Measurements from ENCODE around the gene CPE.

GRCh38 chr4:165347647-165348569 is 30.9 kb upstream of the CPE start:
- no peak for TF ChIP-seq NR2F1 (conservative IDR thresholded peaks at IDR 0.05)
- no peak for TF ChIP-seq MYC (IDR thresholded peaks at IDR 0.05; ENCODE audit: insufficient read depth, insufficient read length, insufficient replicate concordance, low read length, severe bottlenecking)
- no peak for TF ChIP-seq EZH2 (IDR thresholded peaks at IDR 0.05; ENCODE audit: borderline replicate concordance, control insufficient read depth, low read depth, low read length)
- no peak for TF ChIP-seq ATF3 (IDR thresholded peaks at IDR 0.05; ENCODE audit: borderline replicate concordance, extremely low read depth, low read depth, low read length)
- TF ChIP-seq RFX5 (IDR thresholded peaks at IDR 0.05; ENCODE audit: low read depth, low read length): no peak
- TF ChIP-seq E2F8 (IDR thresholded peaks at IDR 0.05; ENCODE audit: low read depth, partially characterized antibody): no peak
- TF ChIP-seq POLR2A (IDR thresholded peaks at IDR 0.05; ENCODE audit: low read depth, low read length): no peak
- no peak for TF ChIP-seq TAF1 (IDR thresholded peaks at IDR 0.05; ENCODE audit: borderline replicate concordance, low read depth, low read length)
- TF ChIP-seq CHD1 (IDR thresholded peaks at IDR 0.05; ENCODE audit: low read depth, low read length): no peak
- no peak for TF ChIP-seq ESRRA (IDR thresholded peaks at IDR 0.05; ENCODE audit: low read length)
- no peak for TF ChIP-seq CTCF (IDR thresholded peaks at IDR 0.05 in 2 of 3, conservative IDR thresholded peaks at IDR 0.05 in 1 of 3; ENCODE audit: control insufficient read depth in 2 of 3, extremely low read depth in 1 of 3, insufficient read depth in 1 of 3, low read depth in 3 of 3, low read length in 3 of 3)
- no peak for TF ChIP-seq TARDBP (IDR thresholded peaks at IDR 0.05; ENCODE audit: borderline replicate concordance)

Data from GM12878 (cell line).